Mesenteric fat pad (tissue), 1 donor: ENCODE measurements around the gene C22orf39. TPM values are rescaled to one million over a fixed set of nuclear protein-coding genes. Genes with fewer than 3 reads are reported as not detected.

Experiments used
- DNase-seq: peaks from one replicate; pipeline ENCODE4 v3.0.0-alpha.2; 2020; ENCODE audit warnings: low spot score
- long read RNA-seq: library from polyadenylated mRNA; unstranded; transcript quantifications from one replicate; pipeline ENCODE4 v2.0.0, GENCODE V29; 2020
- total RNA-seq: library from RNA; stranded (reverse); fragmentation: NEBNext Ultra II Directional; extraction: Animal tissue kit (Norgen Biotek cat#: 25700); gene quantifications from one replicate; pipeline ENCODE4 v1.2.1, GENCODE V29; 2021
- donor health status: DM: yes; HTN: yes; CAD: no.

Gene C22orf39, protein sequence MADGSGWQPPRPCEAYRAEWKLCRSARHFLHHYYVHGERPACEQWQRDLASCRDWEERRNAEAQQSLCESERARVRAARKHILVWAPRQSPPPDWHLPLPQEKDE
- 26.3 TPM for total RNA-seq
- long read RNA-seq, transcript C22orf39-202 (3 exons, 3,350 nt), result major isoform, 55 of 93 reads
- long read RNA-seq, transcript C22orf39-203 (3 exons, 1,005 nt), result minor isoform, 5 of 93 reads
- long read RNA-seq, partial matches to known transcripts, result 9 of 93 reads
- long read RNA-seq, other reads (novel, unspliced or antisense), result 24 of 93 reads

- peak; percentile 93 for DNase-seq
Measured at GRCh38 chr22:19447330-19448075, at the start of gene C22orf39. C22orf39 (minus strand) TSS chr22:19447711; CDS start chr22:19447688, 23 bp downstream.

GRCh38 chr22:19497245-19497644, 49.7 kb upstream of the C22orf39 start:
- peak; percentile 74 for DNase-seq

GRCh38 chr22:19496324-19496630, 48.8 kb upstream of the C22orf39 start:
- no peak for DNase-seq

DNA sequence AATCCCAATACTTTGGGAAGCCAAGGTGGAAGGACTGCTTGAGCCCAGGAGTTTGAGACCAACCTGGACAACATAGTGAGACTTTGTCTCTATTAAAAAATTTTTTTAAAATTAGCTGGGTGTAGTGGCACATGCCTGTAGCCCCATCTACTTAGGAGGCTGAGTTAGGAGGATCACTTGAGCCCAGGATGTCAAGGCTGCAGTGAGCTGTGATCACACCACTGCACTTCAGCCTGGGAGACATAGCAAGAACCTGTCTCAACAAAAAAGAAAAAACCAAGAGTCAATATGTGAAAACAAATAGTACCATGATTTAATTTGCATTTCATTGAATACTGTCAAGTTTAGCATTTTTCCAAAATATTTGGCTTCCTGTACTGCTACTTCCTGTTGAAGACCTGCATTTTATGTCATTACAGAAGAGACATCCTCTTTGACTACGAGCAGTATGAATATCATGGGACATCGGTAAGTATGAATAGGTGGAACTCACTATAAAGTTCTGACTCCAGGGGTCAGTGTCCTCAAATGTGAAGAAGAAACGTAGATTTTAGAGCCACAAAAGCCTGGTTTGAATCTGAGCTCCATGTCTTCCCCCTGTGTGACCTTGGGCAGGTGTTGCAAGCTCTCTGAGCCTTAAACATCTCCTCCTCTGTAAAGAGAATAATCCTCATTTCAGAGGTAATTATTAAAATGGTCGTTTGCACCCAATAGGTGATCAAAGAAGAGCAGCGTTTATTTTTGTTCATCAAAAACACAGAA, 48.2 kb upstream of the C22orf39 start:
- no peak for DNase-seq

- DNase-seq, result no peak
Measured at GRCh38 chr22:19494676-19495173, 47.2 kb upstream of the C22orf39 start.

DNA sequence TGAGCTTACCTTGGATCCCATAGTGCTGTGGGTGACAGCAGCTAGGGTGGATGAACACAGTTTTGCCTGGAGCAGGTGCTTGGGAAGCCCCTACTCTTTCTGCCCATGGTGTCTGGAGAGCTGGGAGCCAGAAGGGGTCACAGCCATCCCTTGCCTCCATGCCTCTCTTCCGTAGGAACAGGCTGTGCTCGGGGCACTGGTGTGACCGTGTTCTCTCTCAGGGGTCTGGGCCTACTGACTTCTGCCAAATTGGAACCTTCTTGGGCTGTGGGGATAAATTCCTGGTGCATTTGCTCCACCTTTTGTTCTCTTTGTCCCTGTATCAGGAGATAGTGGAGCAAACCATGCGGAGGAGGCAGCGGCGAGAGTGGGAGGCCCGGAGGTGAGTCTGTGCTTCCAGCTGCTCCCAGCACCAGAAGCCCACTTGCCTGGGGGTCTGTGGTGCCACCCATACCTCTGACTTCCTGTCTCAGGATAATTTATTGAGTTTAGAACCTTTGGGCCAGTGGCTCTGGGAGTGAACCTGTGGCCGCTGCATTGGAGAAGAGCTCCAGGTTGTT, 46.6 kb upstream of the C22orf39 start:
- DNase-seq, result no peak

GRCh38 chr22:19492504-19493174, 45.1 kb upstream of the C22orf39 start:
- DNase-seq, result peak; percentile 71

DNA sequence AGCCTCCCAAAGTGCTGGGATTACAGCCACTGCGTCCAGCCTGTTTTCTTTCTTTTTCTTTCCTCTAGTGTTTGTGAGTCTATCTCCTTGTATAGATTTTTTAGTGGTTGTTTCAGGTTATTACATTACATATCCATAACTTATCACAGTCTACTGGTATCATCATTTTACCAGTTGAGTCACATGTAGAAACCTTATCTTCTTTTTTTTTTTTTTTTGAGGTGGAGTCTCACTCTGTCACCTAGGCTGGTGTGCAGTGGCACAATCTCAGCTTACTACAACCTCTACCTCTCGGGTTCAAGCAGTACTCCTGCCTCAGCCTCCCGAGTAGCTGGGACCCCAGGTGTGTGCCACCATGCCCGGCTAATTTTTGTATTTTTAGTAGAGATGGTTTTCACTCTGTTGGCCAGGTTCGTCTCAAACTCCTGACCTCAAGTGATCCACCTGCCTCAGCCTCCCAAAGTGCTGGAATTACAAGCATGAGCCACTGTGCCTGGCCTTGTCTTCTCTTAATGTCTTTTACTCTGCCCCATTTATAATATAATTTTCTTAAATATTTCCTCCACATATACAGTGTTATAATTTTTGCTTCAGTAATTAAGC, 43.2 kb upstream of the C22orf39 start:
- DNase-seq, result no peak

DNA sequence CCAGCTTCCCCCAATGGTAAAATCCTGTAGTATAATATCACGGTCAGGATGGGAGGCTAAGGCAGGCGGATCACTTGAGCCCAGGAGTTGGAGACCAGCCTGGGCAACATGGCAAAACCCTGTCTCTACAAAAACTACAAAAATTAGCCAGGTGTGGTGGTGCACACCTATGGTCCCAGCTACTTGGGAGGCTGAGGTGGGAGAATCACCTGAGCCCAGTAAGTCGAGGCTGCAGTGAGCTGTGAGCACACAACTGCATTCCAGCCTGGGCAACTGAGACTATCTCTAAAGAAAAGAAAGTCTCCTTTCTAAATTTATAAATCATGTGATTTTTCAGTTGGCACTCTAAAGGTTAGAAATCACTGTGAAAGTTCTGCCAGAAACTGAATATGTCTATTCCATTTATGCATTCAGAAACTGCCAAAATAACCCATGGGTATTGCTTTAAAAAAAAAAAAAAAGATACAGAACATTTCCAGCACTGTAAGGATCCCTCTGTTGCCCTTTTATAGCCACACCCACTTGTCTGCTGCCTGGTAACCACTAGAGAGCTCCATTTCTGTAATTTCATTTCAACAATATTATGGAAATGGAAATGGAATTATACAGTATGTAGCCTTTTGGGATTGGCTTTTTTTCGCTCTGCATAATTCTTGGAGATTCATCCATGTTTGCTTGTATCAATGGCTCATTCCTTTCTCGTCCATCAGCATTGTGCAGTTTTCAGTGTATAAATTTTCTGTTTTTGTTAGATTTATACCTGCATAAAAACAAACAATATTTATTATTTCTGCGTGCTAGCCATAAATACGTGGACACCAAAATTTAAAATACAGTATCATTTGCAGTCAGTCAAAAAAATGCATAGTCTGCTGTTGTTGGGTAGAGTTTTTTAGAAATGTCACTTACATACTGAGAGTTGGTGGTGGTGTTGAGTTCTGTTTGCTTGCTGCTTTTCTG, 41.7 kb upstream of the C22orf39 start:
- DNase-seq, result no peak

- DNase-seq, result no peak
Measured at GRCh38 chr22:19488285-19488684, 40.8 kb upstream of the C22orf39 start.

DNA sequence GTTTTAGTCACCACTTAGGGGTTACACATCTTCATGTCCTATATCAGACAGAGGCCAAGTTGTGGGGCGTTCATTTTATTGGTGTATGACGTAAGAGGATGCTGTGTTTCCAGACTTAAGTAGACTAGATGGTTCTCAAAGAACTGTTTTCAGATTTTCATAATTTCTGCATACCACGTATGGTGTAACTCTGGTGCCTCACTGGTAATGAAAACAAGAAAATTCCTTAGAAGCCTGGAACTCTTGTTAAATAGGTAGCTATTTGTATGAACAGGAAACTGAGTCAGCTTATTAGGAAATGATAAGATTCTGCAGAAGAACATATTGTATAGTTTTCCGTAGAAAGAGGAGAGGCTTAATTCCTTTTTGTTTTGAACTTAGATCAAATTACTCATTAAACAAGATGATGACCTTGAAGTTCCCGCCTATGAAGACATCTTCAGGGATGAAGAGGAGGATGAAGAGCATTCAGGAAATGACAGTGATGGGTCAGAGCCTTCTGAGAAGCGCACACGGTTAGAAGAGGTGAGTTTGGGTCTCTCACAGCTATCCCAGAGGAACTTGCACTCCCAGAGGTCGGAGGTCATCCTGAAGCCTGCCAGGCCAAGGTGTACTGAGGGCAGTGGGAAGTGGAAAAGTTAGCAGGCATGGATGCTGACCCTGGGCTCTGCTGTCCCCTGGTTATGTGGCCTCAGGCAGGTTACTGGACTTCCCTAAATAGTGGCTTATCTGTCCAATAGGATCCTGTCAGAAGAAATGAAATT, 36.2 kb upstream of the C22orf39 start:
- DNase-seq, result no peak

- no peak for DNase-seq
Measured at GRCh38 chr22:19482297-19482696, 34.8 kb upstream of the C22orf39 start.

DNA sequence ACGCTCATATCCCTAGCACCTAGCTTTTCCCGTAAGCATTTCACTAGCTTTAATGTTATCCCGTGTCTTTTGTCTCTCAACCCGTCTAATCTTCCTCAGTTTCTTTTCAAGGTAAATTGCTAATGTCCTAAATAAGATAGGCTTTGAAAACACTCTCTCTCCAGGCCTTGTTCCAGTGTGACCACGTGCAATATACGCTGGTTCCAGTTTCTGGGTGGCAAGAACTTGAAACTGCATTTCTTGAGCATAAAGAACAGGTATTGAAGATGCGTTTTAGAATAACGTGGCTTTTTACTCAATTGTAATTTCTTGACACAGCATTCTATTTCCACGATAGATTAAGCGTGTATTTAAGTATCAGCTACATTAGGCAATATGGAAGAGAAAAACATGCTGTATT, 33.3 kb upstream of the C22orf39 start:
- DNase-seq, result no peak

GRCh38 chr22:19480173-19480568, 32.7 kb upstream of the C22orf39 start:
- no peak for DNase-seq

- DNase-seq, result peak; percentile 95
Measured at GRCh38 chr22:19479355-19480172, 32.1 kb upstream of the C22orf39 start, which contains the start of gene CDC45. CDC45 (plus strand) TSS chr22:19479920; CDS start chr22:19479969, 49 bp downstream.

- DNase-seq, result peak; percentile 94
Measured at GRCh38 chr22:19478901-19479354, 31.4 kb upstream of the C22orf39 start, which contains the start of gene UFD1. UFD1 (minus strand) TSS chr22:19479193; CDS start chr22:19479085, 108 bp downstream.
